HG03280 (cell line): ENCODE measurements around the gene BHLHE23.

ENCODE experiments used
- ATAC-seq: cut with Tn5 transposase; IDR thresholded peaks from one replicate; pipeline ENCODE4 v1.9.1; 2021; ENCODE audit warnings: mild to moderate bottlenecking, moderate library complexity; ENCODE audit not compliant: unreplicated experiment

The BHLHE23 gene

GRCh38 chr20:62994869-62995281 is 11.9 kb downstream of the BHLHE23 start:
- no peak for ATAC-seq

- no peak for ATAC-seq
Measured at GRCh38 chr20:62993856-62994494, 12.8 kb downstream of the BHLHE23 start.

GRCh38 chr20:62991863-62992262 is 14.9 kb downstream of the BHLHE23 start:
- ATAC-seq, result no peak

- no peak for ATAC-seq
Measured at GRCh38 chr20:62991196-62991807, 15.5 kb downstream of the BHLHE23 start.

DNA sequence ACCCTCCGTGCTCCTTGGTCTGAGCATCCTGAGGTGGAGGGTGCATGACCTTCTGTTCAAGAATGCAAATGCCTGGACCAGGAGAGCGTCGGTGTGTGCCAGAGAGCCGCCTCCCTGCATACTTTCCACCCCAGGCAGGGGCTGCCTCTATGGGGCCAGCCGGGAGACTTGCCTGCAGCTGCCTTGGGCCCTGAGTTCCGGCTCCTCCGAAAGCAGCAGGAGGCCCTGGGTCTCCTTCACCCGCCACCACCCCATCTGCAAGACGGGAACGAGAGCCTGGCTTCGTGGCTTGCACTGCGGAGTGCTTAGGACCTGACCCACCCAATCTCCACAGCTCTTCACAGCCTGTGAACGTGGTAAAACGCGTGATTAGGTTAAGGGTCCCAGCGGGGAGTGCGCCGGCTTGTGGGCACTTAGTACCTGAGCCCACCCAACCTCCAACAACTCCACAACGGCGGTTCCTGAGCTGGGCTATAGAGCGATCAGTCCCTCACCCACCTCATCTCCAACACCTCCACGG is 16.4 kb downstream of the BHLHE23 start:
- ATAC-seq, result no peak

DNA sequence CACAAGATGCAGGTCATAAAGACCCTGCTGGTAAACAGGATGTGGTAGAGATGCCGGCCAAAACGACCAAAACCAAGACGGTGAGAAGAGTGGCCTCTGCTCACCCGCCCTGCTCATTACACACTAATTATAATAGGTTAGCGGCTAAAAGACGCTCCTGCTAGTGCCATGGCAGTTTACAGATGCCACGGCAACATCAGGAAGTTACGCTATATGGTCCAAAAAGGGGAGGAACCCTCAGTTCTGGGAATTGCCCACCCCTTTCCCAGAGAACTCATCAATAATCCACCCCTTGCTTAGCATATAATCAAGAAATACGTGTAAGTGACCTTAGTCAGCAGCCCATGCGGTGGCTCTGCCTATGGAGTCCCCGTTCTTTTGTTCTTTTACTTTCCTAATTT is 17.6 kb downstream of the BHLHE23 start:
- ATAC-seq, result no peak

DNA sequence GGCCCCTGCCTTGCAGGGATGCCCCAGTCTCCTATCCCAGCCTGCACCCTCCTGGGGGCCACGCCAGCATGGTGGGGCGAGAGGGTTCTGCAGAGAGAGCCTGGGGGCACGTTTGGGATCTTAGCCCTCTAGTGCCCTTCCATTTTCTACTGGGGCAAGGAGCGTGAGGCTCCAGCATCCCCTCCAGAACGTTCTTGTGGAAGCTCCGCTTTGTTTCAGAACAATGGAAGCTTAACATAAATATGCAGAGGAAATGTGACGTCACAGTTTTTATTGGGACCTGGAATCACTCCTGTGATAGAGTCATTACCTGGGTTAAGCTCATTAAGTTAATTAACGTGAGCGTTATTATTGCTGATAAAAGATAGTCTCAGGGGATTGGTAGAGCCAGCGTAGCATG is 19.6 kb downstream of the BHLHE23 start:
- ATAC-seq, result no peak

- ATAC-seq, result no peak
Measured at GRCh38 chr20:62986257-62986800, 20.4 kb downstream of the BHLHE23 start.

DNA sequence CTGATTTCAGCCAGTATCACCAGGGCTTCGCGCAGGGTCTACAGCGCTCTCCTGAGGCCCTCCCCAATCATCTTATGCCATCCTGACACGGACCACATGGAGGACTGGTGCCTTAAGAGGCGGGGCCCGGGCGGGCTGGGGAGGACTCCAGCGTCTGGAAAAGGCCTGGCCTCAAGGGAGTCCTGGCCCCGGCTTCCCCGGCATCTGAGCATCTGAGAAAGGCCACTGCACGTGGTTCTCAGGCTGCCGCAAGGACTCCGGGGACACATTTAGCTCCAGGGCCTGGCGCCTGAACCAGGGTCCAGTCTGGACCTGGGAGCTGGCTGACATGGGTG is 21.4 kb downstream of the BHLHE23 start:
- no peak for ATAC-seq

DNA sequence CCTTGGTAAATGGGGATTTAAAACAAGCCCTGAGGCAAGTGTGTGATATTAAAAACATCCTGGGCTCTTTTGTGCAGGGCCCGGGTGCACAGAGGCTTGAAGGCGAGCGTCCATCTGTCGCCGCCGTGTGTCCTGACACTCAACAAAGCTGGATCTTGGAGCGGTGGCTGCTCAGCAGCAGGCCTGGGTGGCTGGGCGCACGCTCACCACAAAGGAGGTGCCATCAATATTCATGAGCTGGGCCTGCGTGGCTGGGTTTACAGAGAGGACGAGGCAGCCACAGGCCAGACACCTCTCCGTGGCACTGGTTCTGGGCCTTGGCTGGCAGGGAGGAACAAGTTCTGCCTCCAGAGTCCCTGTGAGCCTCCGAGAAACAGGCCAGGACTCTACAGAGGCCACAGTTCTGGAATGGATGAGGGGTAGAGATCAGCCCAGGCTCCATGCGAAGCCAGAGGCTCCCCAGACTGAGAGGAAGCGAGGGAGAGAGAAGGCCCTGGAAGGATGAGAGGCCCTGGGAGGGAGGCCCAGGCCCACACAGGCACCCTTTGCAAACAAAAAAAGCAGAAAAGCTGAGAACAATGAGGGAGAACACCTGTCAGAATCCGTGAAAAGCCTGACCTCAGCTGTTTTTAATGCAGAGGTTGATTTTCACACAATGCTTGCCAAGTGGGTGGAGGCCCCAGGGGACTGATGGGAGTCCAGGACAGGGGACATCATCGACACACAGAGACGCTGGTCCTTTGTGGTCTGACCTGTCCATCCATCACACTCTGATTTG is 21.9 kb downstream of the BHLHE23 start:
- no peak for ATAC-seq

- ATAC-seq, result no peak
Measured at GRCh38 chr20:62983210-62983609, 23.6 kb downstream of the BHLHE23 start.

DNA sequence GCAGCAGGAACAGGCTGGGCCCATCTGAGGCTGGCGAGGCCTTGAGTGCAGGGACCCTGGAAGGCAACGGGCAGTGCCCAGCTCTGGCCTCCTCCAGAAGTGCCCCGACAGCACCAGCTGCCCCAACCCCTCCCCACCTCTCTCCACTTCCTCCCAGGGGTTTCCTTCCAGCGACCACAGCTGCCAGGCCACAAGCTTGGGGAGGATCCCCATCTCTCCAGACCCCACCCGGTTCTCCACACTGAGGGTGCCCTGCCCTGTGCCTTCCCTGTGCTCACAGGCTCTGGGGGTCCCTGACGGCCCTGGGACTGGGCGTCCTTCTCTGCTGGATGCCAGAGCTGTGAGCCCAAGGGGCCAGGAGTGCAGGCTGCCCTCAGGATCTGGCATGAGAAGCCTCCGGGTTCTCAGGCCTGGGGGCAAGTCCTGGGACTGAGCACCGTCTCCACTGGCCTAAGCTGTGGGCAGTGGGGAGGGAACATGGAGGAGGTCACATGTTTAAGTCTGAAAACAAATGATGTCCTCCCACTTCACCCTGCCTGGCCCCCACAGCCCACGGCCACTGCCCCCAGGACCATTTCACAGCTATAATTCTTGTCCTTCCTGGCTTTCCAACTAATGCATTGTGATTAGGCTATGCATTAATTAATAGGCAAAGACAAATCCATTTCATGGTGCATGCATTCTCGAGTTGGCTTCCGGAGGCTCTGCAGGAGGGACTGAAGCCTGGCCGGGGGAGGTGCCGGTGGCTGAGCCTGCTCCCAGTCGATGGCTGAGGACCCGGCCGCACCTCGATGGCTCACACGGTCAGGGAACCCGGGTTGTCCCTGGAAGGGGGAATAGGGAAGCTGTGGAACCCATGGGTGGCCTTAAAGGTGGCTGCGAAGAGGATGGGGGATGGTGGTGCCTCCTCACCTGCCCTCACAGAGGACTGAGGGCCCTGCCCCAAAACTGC is 24.4 kb downstream of the BHLHE23 start:
- no peak for ATAC-seq

GRCh38 chr20:62980970-62981369 is 25.8 kb downstream of the BHLHE23 start:
- no peak for ATAC-seq

GRCh38 chr20:62980380-62980960 is 26.3 kb downstream of the BHLHE23 start:
- no peak for ATAC-seq

DNA sequence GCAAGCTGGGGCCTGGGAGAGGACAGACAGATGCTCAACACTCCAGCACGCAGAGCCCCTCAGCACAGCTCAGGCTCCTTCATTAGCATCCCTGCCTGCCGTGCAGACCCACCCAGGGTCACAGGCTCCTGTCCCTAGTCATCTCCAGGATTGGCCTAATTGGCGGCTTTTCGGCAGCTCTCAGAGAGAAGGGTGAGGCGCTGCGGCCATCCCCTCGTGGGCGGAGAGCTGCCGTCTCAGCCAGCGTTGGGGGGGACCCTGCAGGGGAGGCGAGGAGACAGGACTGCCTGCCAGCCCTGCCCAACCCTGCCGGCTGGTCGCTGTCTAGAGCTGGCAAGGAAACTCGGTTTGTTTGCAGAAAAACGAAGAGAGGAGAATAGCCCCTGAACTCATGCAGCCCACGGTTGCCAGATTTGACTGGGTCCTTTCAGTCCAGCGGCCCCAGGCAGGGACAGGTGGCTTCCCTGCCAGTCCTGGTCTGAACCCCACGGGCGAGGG is 26.8 kb downstream of the BHLHE23 start:
- no peak for ATAC-seq

GRCh38 chr20:62979310-62979709 is 27.5 kb downstream of the BHLHE23 start:
- no peak for ATAC-seq

GRCh38 chr20:62978561-62978943 is 28.2 kb downstream of the BHLHE23 start:
- no peak for ATAC-seq

DNA sequence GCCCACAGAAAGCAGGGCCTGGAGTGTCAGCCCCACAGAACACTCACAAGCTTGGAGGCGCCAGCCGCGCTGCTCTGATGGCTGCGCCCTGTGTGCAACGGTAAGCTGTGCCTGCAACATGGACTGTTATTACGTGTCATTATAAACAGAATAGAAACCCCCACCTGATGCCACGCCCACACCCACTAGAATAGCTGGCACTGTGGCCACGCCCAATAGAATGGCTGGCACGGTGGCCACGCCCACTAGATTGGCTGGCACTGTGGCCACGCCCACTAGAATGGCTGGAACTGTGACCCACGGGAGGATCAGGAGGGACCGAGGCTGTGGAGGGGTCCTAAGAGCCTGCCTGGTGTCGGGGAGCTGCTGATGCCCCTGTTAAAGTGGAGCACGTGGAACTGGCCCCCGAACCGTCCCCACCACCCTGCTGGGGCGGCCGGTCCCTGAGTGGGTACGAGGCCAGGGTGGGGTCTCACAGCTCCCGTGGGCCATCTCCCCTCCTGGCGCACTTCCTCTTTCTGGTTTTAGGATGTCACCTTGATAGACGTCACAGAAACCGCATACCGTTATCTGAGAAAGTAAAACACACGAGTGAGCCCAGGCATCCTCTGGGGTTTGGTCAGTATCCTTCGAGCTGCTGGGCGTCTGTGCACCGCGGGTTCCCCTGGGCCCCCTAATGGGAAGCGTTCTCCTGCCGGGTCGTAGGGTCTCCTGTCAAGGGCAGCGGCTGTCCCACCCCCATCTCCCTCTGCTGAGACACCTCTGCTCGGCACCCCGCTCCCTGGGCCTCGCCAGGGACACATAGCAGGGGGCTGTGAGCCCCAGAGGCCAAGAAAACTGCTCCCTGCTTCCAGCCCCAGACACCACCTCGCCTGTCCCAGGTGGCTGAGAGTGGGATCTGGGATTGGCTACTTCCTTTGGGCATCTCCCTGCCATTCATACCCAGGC is 28.9 kb downstream of the BHLHE23 start:
- ATAC-seq, result peak; percentile 58

DNA sequence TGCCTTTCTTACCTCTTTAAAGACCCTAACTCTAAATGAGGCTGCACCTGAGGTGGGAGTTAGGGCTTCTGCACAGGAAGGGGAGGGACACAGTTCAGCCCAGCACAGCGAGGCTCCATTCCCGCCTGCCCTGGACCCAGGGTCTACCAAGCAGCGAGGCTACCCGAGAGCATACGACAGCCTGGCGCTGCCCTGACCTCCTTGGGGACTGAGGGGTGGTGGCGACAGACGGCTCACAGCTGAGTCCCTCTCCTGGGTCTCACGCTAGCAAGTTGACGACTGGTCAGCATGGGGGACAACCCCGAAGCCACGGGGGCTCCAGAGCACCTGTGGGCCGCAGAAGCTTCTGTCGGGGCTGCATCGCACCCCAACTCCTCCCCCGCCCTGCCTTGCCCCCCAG is 29.9 kb downstream of the BHLHE23 start:
- no peak for ATAC-seq
